AG08396 (cell line): Measurements from ENCODE around the gene FAM222B.
"Not testable (repeated sequence)": the region's sequence is repeated elsewhere in the genome, so short reads cannot be mapped to it uniquely, and the experiment has no call there.

Source experiments
- DNase-seq: peaks from one replicate; pipeline ENCODE4 v3.0.0; 2012; ENCODE audit warnings: low spot score, mixed read lengths

Gene FAM222B

DNA sequence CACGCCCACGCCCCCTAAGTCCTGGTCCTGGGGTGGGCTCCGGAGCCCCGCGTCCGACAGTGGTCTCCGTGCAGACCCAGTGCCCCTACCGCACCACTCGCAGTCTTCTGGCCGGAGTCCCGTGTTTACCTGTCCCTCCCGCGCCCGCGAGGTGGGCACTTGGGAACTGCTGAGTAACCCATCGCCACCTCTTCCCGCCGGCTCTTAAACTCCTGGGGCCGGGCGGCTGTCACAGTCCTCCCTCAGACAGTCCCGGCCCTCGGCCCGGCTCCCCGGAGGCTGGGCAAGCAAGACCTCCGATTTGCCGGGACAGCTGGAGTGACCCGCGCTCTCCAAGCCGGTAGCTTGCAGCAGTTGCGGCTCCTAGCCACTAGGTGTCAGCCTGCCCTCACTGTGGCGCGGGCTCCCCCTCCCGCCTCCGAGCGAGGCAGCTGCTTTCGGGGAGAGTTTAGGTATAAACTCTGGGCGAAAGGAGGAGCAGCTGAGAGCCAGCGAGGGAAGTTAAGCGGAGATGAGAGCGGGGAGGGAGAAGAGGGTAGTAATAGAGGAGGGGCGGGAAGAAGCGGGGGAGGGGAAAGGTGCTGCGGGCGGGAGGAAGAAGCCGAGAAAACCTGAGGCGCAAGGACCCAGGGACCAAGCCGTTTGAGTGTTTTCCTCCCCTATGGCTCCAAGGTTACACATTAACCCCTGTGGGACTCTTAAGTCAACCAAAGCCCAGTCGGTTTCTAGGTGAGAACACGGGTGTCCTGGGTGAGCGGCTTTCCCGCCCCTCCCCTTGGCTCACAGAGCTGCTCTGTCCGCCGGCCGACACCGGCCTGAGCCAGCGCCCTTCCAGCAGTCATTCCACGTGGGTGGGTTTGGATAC lies 115.7 kb downstream of the FAM222B start:
- peak; percentile 90 for DNase-seq

DNA sequence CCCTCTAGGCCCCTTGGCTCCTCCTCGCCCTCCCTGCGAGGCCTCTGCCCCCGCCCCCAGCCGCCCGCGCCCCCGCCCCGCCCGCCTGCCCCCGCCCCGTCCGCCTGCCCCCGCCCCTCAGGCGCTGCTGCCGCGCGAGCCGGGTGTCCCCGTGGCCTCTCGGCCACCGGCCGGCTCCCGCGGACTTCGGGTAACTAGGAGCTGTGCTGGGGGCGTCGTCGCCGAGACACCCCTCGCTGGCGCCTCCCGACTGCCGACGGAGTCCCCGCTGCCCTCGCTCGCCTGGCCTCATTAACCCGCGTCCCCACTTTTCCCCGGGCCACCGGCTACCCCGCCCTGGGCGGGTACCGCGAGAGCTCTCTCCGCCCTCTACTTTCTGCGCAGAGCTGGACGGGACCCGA lies 116.4 kb downstream of the FAM222B start, which contains the start of gene TLCD1:
Gene TLCD1 (minus strand): TSS at position 8 of the 401 bp plus-strand sequence. CDS start 136 bp downstream, outside the sequence.
- peak; percentile 93 for DNase-seq

DNA sequence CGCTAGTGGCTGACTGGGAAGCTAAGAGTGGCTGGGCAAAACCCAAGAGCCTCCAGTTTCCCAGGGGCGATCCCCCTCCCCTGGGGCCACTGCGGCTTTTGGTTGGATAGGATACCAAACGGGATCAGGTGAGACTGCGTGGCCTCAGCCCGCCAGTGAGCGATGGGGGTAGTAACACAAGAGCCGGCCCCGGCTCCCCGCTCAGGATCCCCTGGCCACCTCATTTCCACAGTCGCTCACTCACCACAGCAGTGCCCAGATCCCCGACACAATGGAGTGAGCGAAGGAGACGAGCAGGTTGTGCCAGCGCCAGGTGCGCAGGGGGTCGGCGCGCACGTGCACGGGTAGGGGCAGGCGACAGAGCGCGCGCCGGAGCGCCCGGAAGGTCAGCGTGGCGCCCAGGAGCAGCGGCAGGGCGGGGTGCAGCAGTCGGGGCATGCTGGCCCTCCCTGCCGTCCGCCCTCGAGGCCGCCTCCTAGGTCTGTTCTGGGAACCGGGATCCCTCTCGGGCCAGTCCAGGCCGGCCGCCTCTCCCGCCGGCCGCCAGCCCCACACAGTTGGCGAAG lies 116.8 kb downstream of the FAM222B start:
- DNase-seq, result no peak

DNA sequence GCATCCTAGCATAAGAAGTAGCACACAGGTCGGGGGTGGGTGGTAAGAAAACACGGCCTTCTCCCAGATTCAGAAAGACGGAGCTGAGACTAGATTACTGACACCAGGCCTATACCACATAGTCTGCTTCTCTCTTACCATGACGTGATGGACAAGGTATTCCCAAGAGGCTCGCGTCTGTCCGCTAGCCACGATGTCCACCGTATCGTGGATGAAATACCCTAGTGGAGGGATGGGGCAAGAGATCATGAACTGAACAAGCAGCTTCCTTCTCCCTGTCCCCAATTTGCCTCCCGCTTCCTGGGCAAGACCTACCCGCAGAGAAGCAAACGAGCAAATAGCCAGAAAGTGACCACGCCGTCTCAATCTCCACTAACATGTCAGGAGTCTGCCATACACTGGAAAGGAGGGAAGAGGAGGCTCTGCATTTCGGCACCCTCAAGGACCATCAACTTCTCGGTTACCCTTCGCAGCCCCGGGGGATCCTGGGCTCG lies 117.4 kb downstream of the FAM222B start:
- DNase-seq, result no peak

DNA sequence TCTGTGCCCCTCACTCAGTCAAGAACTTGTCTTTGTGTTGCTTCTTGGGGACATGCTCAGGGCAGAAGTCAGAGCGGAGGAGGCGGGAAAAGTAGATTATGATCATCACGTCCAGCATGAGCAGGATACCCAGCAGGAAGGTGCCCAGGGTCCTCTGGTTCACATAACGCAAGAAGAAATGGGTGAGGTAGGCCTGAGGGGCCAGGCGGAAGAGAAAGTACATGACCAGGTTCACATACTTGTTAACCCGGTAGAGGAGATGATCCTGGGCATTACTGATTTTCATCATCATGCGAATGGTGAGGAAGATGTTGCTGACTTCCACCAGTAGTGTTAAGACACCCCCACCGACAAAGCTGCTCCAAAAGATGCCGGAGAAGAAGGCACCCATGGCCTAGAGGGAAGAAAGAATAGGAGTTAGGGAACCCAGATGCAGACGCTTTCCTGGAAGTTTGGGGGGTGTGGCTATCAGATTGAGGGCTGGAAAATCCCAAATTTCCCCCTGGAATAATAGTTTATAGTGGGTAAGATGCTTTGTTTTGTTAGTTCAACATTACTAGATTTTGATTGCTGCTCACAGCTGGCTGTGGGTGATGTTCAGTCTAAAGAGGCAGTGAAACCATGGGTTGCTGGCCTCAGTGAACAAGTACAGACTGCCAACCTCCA lies 118.0 kb downstream of the FAM222B start:
- DNase-seq, result no peak

DNA sequence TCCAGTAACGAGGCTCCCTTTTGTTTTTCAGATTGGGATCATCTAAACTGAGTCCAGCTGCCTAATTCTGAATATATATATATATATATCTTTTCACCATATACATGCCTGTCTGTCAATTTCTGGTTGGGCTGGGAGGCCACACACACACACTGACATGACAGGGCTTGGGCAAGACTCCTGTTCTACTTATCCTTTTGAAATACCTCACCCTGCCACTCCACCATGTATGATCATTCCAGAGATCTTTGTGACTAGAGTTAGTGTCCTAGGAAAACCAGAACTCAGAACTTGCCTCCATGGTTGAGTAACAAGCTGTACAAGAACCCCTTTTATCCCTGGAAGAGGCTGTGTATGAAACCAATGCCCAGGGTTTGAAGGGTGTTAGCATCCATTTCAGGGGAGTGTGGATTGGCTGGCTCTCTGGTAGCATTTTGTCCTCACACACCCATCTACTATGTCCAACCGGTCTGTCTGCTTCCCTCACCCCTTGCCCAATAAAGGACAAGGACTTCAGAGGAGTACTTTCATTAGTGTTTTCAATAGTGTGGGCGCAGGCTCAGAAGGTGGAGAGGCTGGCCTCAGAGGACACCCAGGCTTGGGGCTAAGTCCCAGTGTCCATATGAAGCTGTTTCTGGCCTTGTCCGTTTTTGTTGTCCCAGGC lies 118.6 kb downstream of the FAM222B start:
- not testable (repeated sequence) for DNase-seq

DNA sequence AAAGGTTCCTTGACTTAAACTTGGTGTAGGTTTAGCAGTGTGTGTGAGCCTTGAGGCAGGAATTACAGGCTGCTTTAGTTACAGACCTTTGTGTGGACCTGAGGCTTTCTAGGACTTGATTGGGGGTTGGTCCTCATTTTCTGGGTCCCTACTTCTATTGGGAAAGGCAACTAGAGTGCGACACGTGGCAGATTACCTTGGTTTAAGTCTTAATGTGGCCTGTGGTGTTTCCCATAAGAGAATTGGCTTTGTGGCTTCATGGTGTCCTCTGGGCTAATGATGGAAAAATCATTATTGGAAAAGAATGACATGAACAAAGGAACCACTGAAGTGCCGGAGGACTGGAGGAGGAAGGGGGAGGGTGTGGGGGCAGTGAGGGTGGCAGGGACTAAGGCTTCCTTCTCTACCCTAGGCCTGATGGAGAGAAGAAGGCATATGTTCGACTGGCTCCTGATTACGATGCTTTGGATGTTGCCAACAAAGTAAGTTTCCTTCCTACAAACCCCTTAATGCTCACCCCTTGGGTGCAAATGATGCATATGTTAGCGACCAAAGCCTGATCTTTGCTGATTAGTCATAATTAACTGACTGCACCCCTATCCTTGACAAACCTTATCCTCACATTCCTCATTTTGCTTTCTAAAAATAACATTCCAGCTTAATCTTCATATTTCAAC lies 119.3 kb downstream of the FAM222B start:
- no peak for DNase-seq

DNA sequence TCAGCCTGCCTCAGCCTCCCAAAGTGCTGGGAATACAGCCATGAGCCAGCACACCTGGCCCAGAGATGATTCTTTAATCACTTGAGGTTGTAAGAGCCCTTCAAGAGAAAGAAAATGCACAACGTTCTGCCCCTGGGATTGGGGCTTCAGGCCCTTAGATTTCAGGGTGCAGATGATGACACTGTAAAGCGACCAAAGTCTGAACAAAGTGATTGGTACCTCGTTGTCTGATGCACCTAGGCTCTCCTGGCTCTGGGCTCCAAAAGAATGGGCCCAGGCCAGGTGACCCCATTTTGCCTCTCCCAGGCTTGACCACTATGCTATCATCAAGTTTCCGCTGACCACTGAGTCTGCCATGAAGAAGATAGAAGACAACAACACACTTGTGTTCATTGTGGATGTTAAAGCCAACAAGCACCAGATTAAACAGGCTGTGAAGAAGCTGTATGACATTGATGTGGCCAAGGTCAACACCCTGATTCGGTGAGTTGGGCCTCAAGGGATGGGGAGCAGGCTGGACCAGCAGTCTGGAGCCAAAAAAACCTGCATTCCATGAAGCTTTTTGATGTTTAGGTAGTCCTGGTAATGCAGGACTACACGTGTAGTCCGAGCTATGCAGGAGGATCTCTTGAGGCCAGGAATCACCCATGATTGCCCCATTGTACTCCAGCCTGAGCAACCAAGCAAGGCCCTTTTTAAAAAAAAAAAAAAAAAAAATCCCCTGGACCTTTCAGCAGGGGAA lies 120.0 kb downstream of the FAM222B start:
- DNase-seq, result no peak

DNA sequence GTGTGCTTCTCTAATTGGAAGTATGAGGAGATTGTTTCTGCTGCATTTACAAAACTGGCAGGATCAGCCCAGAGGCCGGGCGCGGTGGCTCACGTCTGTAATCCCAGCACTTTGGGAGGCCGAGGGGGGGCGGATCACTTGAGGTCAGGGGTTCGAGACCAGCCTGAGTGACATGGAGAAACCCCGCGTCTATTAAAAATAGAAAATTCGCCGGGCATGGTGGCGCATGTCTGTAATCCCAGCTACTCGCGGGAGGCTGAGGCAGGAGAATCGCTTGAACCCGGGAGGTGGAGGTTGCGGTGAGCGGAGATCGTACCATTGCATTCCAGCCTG lies 121.6 kb downstream of the FAM222B start:
- not testable (repeated sequence) for DNase-seq

DNA sequence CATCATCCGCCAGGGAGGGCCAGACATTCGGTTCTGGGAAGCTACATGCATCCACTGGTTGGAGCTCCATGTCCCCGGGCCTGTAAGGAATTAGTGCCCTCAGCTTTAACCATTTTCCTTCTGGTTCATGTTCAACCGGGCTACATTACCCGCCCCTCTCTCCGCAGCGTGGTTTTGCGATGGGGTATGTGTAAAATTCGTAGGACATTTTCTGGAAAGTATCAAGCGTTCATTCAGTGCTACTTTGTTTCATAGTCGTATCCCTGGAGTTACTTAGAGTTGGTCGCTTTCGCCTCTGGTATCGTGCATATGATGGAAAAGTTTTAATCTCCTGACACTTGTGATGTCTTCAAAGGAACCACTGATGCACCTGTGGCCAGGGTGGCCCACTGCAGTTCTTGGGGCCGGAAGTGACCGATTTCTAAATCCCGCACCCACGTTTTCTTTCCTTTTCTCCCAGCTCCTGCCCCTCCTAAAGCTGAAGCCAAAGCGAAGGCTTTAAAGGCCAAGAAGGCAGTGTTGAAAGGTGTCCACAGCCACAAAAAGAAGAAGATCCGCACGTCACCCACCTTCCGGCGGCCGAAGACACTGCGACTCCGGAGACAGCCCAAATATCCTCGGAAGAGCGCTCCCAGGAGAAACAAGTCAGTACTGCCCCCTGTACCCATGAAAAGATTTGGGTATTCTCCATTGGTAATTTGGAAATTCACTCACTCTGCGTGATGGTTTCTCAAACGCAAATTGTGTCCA lies 122.2 kb downstream of the FAM222B start:
- DNase-seq, result no peak

DNA sequence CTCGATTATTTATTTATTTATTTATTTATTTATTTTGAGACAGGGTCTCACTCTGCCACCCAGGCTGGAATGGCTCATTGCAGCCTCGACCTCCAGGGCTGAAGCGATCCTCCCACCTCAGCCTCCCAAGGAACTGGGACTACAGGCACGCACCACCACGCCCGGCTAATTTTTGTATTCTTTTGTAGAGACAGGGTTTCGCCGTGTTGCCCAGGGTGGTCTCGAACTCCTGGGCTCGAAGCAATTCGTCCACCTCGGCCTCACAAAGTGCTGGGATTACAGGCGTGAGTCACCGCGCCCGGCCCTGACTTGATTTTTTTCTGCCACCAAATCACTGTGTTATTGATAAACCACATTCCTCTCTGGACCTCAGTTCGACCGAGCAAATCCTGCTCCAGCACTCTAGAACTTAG lies 123.6 kb downstream of the FAM222B start:
- DNase-seq, result no peak

DNA sequence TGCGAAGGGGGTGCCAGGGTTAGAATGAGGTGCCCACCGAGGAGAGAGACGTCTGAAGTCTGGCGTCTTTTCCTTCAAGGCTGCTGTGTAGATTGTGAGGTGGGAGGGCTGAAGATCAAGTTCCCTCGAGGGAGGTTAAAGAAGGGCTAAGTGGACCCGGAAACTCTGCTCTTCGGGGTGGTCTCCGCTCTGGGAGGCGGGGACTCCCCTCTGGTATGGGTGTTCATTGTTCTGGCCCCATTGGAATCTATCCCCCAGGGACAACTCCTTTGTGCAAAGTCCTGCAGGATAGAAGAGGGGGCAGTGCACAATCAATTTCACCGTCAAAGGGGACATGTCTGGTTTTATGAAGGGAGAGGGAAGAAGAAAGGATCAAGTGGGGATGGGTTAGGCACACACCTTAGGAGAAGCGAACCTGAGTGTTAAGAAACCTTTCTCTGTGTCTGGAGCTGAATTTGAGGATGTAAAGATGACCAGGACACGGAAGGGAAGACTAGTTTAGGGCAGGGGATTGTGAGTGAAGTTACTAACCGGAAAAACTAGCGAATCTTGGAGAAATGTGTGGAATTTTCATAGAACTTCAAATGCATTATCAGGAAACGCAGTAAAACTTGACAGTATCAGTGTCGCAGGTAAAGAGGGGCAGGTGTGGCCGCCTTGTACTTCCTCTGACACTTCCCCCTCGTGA lies 124.1 kb downstream of the FAM222B start:
- DNase-seq, result no peak

DNA sequence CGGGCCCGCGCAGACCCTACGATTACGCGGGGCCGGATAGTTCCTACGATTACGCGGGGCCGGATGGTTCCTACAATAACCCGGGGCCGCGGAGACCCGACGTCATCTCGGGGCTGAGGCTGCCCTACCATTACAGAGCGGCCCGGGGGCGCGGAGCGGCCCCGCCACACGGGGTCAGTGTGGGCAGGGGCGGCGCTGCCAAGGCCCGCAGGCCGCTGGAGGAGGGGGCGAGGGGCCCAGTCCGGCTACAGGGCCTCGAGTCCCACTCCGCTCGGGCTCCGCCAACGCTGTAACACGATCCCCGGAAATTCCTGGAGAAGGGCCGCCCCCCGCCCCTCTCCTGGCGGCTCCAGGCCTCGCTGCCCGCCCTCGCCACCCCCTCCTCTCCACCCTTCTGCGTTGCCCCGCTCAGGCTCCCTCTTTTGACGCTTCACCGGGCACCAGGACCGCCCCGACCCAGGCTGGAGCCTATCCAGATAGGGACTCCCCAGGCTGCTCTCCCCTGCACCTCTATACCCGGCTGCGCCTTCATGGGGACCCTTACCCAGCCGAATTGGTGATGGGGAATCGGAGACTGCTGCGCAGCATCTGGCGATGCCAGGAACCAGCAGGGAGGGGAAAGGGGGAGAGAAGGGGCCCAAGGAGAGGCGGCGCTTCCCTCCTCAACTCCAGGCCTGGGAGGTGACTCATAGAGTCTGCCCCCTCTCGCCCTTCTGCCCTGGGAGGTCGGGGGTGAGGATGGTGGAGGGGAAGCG lies 124.8 kb downstream of the FAM222B start, which contains the start of gene RAB34:
Gene RAB34 (minus strand): TSS at position 291 of the 755 bp plus-strand sequence. CDS start 602 bp downstream, outside the sequence.
- peak; percentile 80 for DNase-seq

DNA sequence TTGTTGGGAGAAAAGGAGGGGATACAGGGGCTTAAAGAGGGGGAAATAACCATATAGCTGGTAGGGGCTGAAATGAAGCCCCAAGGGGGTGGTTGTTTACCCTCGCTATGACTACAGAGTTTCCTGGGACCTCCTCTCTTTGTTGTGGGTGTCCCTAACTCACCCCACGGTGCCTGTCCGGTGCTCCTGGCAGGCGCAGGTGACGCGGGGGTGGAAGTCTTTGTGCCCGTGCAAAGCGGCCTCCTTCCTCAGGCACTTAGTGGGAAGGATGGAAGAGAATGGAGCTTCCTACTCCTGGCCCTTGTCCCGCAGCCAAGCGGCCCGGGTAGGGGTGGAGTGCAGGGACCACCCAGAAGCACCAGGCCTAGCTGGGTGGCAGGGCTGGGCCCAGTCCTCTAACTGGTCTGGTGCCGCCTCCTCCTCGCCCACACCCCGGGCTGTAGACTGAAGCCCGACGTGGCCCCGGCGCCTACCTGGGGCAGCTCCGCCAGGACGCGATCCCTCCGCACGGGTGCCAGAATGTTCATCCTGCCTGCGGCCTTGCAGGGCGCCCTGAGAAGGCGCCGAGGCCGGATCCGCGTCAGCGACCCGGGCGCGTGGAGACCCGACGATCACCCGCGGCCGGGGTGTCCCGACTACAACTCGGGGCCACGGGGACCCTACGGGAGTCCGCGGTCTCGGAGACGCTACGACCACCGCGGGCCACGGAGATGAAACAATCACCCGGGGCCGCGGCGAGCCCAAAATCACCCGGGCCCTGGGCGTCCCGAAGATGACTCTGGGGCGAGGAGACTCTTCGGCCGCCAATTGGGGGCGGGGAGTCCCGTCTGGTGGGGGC lies 125.6 kb downstream of the FAM222B start:
- no peak for DNase-seq

DNA sequence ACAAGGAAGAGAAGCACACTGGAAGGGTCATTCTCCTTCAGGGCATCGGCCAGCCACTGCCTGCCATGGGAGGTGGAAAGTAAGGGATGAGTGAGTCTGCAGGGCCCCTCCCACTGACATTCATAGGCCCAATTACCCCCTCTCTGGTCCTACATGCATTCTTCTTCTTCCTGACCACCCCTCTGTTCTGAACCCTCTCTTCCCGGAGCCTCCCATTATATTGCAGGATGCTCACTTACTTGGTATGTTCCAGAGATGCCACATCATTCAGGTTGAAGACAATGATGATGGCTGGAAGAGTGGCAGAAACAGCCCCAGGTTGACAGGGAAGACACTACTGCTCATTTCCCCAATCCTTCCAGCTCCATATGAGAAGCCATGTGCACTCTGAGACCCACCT lies 127.4 kb downstream of the FAM222B start:
- no peak for DNase-seq

DNA sequence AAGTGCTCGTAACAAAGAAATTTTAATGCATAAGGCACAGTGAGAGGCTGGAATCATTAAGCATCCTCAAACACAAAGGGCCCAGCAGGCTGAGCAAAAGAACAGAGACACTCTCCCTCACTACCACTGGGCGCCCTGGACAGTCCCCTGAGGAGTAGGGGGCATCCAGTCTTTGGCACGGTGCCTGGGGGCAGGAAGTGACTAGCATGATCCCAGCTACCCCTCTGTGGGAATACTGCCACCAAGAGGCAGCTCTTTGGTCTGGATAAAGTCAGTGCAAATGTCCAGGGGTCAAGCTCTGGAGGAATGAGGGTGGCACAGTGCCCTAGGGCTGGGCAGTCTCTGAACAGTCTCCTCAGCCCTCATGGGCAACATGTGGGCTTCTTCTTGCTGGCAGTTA lies 128.3 kb downstream of the FAM222B start:
- no peak for DNase-seq

DNA sequence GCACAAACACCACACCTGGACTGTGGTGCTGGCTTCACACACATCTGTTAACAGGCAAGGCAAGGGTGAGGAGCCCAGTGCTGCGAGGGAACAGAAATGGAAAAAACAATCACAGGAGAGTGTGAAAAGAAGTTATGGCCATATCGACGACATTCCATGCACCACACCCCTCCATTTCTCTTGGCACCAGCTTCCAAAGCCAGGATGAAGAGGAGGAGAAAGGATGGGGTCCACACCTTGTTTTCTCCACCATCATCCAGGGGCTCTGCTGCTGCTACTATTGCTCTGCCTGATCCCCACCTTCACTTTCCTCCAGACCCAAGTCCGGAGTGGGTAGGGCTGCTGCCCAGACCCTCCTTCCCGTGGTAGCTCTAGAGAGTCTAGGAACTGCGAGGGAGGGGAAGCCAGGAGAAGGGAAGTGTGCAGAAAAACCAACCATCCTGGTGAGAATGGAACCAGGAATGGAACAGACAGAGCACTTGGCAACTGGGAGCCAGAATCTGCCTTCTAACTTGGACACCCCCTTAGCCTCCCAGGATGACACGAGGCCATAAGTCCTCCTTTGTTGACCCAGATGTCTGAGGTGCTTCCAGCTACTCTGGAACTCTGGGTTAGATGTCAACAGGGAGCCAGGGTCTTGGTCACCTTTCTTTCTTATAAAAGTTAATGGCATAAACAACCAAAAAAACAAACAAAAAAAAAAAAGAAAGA lies 129.7 kb downstream of the FAM222B start:
- DNase-seq, result no peak
